ENCODE measurements around the gene NAGLU.

GRCh38 chr17:42537826-42538451, 1.9 kb downstream of the NAGLU start:
- TF ChIP-seq SIN3A (IDR thresholded peaks at IDR 0.05; ENCODE audit: borderline replicate concordance, insufficient read depth, low read length), result no peak
- TF ChIP-seq REST (IDR thresholded peaks at IDR 0.05; ENCODE audit: insufficient read depth in 1 of 2, low read depth in 2 of 2, low read length in 2 of 2), result no peak
- TF ChIP-seq POLR2AphosphoS5 (IDR thresholded peaks at IDR 0.05; ENCODE audit: low read depth, low read length), result no peak

Data from PFSK-1 (cell line).